GM18505 (cell line): ENCODE data around the gene HDAC6.

Experiments used
- ATAC-seq: cut with Tn5 transposase; IDR thresholded peaks from one replicate; pipeline ENCODE4 v1.9.1; 2021; ENCODE audit not compliant: unreplicated experiment
- POLR2A ChIP-seq: IDR thresholded peaks from 4 replicates; pipeline ENCODE4 v1.6.1; 2011; ENCODE audit warnings: borderline replicate concordance; ENCODE audit not compliant: insufficient read depth, insufficient read length; ENCODE audit errors: extremely low read depth

Gene HDAC6

DNA sequence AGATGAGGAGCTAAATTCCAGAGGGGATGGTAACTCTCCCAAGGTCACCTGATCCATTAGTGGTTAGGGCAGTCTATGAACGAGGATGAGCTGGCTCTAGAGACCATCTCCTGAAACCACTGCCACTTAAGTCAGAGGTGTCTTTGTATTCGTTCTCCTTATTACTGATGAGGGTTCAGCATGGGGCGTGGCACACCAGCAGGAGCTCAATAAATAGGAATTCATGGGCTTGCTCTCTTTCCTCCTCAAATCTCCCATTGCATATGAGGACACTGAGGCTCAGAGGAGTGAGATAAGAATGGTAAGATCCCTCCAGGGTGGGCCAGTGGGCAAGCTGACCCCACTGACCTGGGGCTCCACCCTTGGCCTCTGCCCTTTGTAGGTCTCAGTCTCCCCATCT lies 17.1 kb upstream of the HDAC6 start:
- TF ChIP-seq POLR2A = no peak
- no peak for ATAC-seq

DNA sequence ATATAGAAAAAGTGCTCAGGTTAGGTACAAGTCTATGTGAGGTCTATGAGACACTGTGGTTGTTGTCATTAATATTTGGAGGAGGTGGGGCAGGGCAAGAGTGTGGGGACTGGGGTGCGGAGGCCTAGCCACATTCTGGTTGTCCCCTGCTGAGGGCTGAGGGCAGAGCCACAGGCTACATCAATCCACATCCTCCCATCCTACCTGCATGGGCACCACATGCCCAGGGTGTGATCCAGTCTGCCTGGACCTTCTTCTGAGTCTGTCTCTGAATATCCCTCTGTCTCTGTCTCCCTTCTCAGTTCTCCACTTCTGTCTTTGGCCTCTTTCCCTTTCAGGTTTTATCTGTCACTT lies 16.7 kb upstream of the HDAC6 start:
- no peak for ATAC-seq
- TF ChIP-seq POLR2A = no peak

DNA sequence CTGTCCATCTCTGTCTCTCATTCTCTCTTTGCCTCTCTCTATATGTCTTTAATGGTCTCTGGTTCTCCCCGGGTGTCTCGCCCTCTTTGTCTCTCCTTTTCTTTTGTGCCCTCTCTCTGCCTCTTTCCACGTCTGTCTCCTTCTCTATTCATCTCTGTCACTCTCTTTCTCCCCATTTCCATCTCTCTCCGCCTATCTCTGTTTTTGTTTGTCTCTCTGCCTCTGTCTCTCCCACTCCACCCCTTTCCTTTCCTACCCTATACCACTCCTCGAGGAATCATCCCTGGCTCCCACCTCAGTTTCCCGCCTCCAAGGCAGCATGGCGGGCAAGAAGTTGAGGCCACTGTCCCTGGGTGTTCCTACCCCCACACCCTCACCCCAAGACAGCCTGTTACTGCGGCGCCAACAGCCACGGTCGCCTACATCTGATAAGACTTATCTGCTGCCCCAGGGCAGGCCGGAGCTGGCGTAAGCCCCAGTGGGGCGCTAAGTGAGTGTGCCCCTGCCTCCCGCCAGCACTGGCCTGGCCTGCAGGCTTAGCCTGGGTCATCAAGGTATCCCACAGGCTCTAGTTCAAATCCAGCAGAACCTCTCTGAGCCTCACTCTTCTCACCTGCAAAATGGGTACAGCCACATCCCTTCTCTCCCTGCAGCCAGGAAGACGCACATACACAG lies 16.2 kb upstream of the HDAC6 start:
- ATAC-seq = no peak
- TF ChIP-seq POLR2A = no peak

DNA sequence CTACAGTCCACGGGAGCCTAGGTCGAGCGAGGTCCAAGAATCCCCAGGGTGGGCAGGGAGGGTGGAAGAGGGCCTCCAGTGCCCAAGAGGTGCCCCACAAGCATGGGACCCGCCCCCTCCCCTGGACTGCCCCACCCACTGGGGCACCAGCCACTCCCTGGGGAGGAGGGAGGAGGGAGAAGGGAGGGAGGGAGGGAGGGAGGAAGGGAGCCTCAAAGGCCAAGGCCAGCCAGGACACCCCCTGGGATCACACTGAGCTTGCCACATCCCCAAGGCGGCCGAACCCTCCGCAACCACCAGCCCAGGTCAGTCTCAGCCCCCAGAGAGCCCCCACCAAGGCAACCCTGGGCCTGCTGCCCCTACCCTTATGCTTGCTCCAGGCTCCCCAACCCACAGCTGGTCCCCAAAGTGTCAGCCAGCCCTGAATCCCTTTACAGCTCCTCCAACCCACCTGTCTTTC lies 15.5 kb upstream of the HDAC6 start, which contains the start of gene GATA1:
Gene GATA1 (plus strand): TSS at position 250 of the 460 bp plus-strand sequence. CDS start 4,520 bp downstream, outside the sequence.
- no peak for ATAC-seq
- no peak for TF ChIP-seq POLR2A

DNA sequence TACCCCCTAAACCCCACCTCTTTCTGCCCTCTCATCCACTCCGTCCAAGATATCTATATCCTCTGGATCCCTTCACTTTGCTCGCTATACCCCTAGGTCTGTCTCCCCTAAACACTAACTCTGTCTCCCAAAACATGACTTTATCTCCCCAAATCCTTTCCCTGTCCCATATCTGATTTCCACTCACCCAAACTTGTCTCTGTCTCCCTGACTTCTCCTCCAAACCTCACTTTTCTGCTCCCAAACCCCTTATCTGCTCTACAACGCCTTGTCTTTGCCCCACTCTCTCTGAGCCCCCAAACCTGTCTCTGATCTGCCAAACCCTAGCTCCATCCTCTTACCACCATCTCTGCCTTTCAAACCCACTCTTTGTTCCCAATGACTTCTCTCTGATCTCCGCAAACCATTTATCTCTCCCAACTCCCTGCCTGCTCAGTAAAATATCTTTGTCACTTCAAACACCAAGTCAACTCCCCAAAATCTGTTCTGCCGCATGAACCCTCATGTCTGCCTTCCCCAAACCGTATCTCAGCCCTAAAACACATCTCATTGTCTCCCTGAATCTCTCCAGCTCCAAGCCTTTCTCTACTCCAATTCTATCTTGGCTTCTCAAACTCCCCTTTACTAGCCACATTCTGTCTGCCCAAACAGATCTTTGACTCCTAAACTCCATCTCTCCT lies 14.9 kb upstream of the HDAC6 start:
- ATAC-seq = no peak
- TF ChIP-seq POLR2A = no peak

DNA sequence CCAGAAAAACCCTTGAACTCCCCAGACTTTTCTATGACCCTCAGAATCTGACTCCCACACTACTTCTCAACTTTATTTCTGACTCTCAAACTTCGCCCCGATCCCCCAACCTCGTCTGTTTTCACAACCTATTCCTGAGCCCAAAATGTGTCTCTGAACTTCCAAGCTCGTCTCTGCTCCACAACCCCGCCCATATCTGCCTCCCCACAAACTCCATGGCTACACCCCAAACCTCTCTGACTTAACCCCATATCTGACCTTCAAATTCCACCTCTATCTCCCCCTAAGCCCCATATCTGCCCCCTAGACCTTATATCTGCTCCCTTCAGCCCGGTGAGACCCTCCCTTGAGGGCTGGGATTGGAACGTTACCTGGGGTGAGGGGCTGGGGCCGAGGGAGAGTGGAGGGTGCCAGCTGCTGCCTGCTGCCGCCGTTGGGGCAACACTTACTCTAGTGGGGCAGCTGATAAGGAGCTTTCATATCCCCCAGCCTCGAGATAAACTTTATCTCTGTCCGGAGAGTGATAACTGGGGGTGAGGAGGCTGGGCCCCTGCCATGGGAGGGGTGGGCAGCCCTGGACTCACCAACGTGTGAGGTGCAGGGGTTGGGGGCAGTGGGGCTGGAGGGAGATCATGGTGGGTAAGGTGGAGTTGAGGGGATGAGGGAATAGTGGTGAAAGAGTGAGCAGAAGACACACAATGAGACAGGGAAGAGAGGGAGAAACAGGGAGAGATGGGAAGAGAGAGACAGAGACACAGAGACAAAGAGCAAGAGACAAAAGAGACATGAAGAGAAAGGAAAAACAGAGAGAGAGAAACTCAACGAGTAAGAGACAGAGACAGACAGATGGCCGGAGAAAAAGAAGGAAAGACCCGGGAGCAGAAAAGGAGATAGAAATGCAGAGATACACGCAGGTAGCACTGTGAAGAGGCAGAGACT lies 14.1 kb upstream of the HDAC6 start:
- no peak for ATAC-seq
- no peak for TF ChIP-seq POLR2A

DNA sequence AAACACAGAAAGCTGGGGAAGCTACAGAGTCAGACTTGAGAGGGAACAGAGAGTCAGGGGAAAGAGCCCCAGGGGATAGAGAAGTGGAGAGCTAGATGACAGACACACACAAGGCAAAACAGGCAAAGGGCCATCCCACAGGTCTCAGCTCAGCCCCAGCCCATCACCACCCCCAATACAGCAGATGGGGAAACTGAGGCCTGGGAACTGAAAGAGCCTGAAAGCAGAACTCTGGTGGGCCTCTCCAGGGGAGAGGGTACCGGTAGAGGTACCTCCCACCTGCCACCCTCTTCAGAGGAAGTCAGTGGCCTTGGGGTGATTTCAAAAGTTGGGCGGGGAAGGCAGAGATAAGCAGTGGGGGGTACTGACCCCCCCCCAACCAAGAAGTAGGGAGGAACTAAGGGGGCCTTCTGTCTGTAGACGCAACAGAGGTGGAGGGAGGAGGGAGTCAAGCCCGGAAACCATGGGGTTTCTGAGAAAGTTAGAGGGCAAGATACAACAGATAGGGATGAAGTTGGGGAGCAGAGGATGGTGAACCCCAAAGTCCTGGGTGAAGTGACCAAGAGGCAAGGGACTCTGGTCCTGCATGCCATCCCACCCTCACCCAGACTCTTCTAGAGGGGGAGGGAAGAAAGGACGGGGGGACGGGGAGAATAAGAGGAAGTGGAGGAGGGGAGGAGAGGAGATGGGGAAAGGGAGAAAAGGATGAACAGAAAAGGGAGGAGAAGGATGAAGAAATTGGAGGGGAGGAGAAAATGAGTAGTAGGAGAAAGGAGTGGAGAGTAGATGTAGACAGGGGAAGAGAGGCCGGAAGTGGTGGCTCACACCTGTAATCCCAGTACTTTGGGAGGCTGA lies 12.3 kb upstream of the HDAC6 start:
- TF ChIP-seq POLR2A = no peak
- no peak for ATAC-seq

DNA sequence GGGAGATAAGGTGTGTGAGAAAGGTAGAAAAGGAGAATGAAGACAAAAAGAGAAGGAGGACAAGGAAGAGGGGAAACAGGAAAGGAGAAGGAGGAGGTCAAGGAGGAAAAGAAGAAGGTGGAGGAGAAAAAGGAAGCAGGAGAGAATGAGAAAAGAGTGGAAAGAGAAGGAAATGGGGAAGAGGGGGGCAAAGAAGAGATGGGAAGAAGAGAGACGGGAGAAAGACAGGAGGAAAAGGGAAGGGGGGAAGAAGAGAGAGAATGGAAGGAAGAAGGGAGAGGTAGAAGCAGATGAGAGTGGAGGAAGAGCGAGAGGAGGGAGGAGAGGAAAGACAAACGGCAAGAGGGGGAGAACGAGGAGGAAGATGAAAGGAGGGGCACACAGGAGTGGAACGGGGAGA lies 11.4 kb upstream of the HDAC6 start:
- no peak for ATAC-seq
- TF ChIP-seq POLR2A = no peak

DNA sequence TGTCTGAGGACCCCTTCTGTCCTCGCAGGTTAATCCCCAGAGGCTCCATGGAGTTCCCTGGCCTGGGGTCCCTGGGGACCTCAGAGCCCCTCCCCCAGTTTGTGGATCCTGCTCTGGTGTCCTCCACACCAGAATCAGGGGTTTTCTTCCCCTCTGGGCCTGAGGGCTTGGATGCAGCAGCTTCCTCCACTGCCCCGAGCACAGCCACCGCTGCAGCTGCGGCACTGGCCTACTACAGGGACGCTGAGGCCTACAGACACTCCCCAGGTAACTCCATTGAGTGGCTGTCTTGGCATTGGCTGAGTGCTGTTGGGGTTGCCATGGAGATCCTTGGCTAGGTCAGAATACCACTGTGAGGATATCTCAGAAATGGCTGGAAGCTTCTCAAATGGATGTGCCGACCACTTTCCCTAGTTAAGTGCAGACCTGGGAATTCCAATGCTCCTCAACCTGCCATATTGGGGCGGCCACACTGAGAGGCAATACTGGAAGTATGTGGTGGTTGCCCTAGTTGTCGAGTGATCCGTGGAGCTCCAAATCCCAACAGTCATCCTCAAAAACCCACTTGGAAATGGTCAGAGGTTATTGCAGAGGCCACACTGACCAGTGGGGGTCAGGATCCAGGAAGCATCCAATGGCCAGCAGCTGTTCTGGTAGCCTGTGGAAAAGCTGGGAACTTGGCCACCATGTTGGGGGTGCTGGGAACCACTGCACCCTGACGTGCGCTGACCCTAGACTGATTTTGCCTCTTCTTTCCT lies 10.6 kb upstream of the HDAC6 start:
- ATAC-seq = no peak
- no peak for TF ChIP-seq POLR2A

DNA sequence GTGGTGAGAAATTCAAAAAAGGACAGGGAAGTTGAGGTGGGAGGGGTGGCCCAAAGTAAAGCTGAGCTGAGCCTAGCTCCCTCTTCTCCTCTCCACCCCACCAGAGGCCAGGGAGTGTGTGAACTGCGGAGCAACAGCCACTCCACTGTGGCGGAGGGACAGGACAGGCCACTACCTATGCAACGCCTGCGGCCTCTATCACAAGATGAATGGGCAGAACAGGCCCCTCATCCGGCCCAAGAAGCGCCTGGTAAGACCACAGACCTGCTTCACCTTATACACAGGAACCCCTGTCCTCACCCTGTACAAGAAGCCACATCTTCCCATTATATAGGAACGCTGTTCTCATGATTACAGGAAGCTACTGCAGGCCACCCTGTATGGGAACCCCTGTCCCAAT lies 9.6 kb upstream of the HDAC6 start:
- ATAC-seq = no peak
- no peak for TF ChIP-seq POLR2A

DNA sequence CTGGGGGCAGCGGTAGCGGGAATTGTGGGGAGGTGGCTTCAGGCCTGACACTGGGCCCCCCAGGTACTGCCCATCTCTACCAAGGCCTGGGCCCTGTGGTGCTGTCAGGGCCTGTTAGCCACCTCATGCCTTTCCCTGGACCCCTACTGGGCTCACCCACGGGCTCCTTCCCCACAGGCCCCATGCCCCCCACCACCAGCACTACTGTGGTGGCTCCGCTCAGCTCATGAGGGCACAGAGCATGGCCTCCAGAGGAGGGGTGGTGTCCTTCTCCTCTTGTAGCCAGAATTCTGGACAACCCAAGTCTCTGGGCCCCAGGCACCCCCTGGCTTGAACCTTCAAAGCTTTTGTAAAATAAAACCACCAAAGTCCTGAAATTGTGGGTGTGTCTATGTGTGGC lies 7.9 kb upstream of the HDAC6 start:
- no peak for TF ChIP-seq POLR2A
- ATAC-seq = no peak

DNA sequence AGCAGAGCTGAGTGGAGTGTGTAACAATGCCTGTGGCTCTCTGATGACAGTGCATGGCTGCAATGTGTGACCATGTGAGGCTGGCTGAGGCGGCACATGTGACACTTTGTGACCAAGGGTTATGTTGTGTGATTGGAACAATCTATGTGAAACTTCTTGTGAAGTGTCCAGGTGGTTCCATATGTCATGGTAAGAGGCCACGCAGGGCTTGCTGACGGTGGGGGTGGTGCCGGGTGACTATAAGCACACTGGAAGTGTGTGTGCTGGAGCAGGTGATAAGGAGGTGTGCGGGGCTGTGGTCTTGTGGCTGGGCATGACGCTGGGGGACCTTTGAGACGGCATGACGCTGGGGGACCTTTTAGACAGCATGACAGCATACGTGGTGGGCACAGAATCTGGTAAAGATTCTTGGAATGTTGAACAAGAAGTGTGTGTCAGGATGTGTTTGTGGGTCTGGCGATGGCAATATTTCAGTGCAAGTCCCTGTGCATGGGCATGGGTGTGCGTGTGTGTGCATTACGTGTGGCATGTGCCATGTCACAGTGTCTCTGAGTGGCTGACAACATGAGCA lies 7.4 kb upstream of the HDAC6 start:
- TF ChIP-seq POLR2A = no peak
- no peak for ATAC-seq
